ENCODE results near the gene STAG1. TPM values are rescaled to one million over a fixed set of nuclear protein-coding genes. Genes with fewer than 3 reads are reported as not detected.

STAG1 gene
- polyA plus RNA-seq, 1 donor from 2014 or later, result 30.8 TPM

DNA sequence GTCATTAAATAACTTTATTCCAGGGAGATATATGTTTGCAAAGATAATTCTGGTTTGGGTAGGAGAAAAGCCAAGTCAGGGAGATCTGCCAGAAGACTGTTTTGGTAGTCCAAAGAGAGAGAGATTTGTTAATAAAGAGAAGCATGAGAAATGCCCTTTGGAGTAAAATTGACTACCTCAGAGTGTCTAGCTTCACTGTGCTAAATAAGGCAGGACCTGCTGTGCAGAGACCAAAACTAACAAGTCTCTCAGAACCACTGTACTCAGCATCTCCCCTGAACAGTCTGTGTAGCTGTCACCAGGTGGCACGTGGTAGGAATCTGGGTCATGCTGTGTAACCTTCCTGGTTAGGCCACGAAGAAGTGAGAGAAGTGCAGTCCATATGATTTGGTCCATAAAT, 35.2 kb upstream of the STAG1 start:
- no peaks in the 10 kb centered on the region for H3K79me2 ChIP-seq (replicated peaks; ENCODE audit: insufficient read depth, low read length)
- no peaks in the 10 kb centered on the region for H3F3A ChIP-seq (ENCODE audit: insufficient read depth, low read length, poor library complexity, severe bottlenecking)
- no peaks in the 10 kb centered on the region for H3K9me3 ChIP-seq (ENCODE audit: low read length)
- H3K27ac ChIP-seq (ENCODE audit: low read length), result no peak overlapping the region
- H3K27me3 ChIP-seq (ENCODE audit: insufficient read depth, low read depth, low read length), result no peaks in the 10 kb centered on the region
- no peaks in the 10 kb centered on the region for H3K36me3 ChIP-seq (ENCODE audit: insufficient read depth, low read length)
- TF ChIP-seq TAF1 (IDR thresholded peaks at IDR 0.05; ENCODE audit: low read depth) (no peak), EZH2 (IDR thresholded peaks at IDR 0.05; ENCODE audit: borderline replicate concordance, insufficient read depth, low read length, poor library complexity, severe bottlenecking) (no peak), POLR2AphosphoS5 (IDR thresholded peaks at IDR 0.05) (no peak), SMC3 (conservative IDR thresholded peaks at IDR 0.05; ENCODE audit: poor library complexity) (no peak), MXI1 (conservative IDR thresholded peaks at IDR 0.05; ENCODE audit: poor library complexity, severe bottlenecking) (no peak), EP300 (conservative IDR thresholded peaks at IDR 0.05; ENCODE audit: poor library complexity, severe bottlenecking) (no peak), RAD21 (conservative IDR thresholded peaks at IDR 0.05) (no peak)
- TF ChIP-seq, protein P1, sequence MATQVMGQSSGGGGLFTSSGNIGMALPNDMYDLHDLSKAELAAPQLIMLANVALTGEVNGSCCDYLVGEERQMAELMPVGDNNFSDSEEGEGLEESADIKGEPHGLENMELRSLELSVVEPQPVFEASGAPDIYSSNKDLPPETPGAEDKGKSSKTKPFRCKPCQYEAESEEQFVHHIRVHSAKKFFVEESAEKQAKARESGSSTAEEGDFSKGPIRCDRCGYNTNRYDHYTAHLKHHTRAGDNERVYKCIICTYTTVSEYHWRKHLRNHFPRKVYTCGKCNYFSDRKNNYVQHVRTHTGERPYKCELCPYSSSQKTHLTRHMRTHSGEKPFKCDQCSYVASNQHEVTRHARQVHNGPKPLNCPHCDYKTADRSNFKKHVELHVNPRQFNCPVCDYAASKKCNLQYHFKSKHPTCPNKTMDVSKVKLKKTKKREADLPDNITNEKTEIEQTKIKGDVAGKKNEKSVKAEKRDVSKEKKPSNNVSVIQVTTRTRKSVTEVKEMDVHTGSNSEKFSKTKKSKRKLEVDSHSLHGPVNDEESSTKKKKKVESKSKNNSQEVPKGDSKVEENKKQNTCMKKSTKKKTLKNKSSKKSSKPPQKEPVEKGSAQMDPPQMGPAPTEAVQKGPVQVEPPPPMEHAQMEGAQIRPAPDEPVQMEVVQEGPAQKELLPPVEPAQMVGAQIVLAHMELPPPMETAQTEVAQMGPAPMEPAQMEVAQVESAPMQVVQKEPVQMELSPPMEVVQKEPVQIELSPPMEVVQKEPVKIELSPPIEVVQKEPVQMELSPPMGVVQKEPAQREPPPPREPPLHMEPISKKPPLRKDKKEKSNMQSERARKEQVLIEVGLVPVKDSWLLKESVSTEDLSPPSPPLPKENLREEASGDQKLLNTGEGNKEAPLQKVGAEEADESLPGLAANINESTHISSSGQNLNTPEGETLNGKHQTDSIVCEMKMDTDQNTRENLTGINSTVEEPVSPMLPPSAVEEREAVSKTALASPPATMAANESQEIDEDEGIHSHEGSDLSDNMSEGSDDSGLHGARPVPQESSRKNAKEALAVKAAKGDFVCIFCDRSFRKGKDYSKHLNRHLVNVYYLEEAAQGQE (IDR thresholded peaks at IDR 0.05; ENCODE audit: borderline replicate concordance), result no peak
- TF ChIP-seq, protein P2, sequence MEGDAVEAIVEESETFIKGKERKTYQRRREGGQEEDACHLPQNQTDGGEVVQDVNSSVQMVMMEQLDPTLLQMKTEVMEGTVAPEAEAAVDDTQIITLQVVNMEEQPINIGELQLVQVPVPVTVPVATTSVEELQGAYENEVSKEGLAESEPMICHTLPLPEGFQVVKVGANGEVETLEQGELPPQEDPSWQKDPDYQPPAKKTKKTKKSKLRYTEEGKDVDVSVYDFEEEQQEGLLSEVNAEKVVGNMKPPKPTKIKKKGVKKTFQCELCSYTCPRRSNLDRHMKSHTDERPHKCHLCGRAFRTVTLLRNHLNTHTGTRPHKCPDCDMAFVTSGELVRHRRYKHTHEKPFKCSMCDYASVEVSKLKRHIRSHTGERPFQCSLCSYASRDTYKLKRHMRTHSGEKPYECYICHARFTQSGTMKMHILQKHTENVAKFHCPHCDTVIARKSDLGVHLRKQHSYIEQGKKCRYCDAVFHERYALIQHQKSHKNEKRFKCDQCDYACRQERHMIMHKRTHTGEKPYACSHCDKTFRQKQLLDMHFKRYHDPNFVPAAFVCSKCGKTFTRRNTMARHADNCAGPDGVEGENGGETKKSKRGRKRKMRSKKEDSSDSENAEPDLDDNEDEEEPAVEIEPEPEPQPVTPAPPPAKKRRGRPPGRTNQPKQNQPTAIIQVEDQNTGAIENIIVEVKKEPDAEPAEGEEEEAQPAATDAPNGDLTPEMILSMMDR (IDR thresholded peaks at IDR 0.05; ENCODE audit: poor library complexity, severe bottlenecking), result no peak
- no peak overlapping the region for H3K4me3 ChIP-seq (ENCODE audit: low read length)
- no peak overlapping the region for H3K4me2 ChIP-seq (ENCODE audit: low read length)
- no peak overlapping the region for H2AFZ ChIP-seq (ENCODE audit: low read depth, low read length)
- no peak overlapping the region for H3K9ac ChIP-seq (ENCODE audit: low read length)
- no peaks in the 10 kb centered on the region for H4K20me1 ChIP-seq (ENCODE audit: insufficient read depth)
- H3K9me2 ChIP-seq (ENCODE audit: insufficient read depth, low read length), result no peaks in the 10 kb centered on the region

DNA sequence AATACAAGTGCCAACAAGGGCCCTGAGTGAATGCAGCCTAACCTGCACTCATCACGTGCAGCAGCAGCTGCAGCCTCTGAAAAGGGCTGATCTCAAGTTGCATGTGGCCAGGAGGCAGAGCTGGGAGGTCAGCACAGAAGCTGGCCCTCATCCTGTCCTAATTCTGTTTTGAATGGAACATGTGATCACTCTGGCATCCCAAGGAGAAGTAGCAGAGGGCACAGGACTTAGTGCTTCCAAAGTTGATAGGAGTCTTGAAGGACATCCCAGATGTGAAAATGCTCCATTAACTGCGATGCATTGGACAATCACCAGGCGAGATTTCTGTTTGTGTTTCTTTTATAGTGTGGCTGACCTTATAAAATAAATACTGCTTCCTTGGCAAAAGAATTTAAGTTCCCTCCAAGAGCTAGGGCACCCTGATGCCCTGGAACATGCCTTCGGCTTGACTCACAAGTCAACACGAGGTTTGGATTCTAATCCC, 31.6 kb upstream of the STAG1 start:
- Histone ChIP-seq H3K79me2 (replicated peaks; ENCODE audit: insufficient read depth, low read length) (no peaks in the 10 kb centered on the region), H3K9ac (ENCODE audit: low read length) (no peak overlapping the region), H3K4me2 (ENCODE audit: low read length) (no peak overlapping the region), H2AFZ (ENCODE audit: low read depth, low read length) (no peak overlapping the region), H3F3A (ENCODE audit: insufficient read depth, low read length, poor library complexity, severe bottlenecking) (no peaks in the 10 kb centered on the region), H3K9me2 (ENCODE audit: insufficient read depth, low read length) (no peaks in the 10 kb centered on the region), H3K27me3 (ENCODE audit: insufficient read depth, low read depth, low read length) (no peaks in the 10 kb centered on the region), H3K4me3 (ENCODE audit: low read length) (no peak overlapping the region), H3K9me3 (ENCODE audit: low read length) (no peaks in the 10 kb centered on the region), H3K27ac (ENCODE audit: low read length) (no peak overlapping the region), H4K20me1 (ENCODE audit: insufficient read depth) (no peaks in the 10 kb centered on the region), H3K36me3 (ENCODE audit: insufficient read depth, low read length) (no peaks in the 10 kb centered on the region)
- TF ChIP-seq TAF1 (IDR thresholded peaks at IDR 0.05; ENCODE audit: low read depth), result no peak
- TF ChIP-seq RAD21 (conservative IDR thresholded peaks at IDR 0.05), result no peak
- TF ChIP-seq, protein P1 (IDR thresholded peaks at IDR 0.05; ENCODE audit: borderline replicate concordance), result no peak
- no peak for TF ChIP-seq EZH2 (IDR thresholded peaks at IDR 0.05; ENCODE audit: borderline replicate concordance, insufficient read depth, low read length, poor library complexity, severe bottlenecking)
- no peak for TF ChIP-seq SMC3 (conservative IDR thresholded peaks at IDR 0.05; ENCODE audit: poor library complexity)
- TF ChIP-seq POLR2AphosphoS5 (IDR thresholded peaks at IDR 0.05), result no peak

Measured in neural cell (in vitro differentiated cells).